Measurements from ENCODE around the gene CCDC192. TPM values are rescaled to one million over a fixed set of nuclear protein-coding genes. Genes with fewer than 3 reads are reported as not detected.

Gene CCDC192
- polyA plus RNA-seq, 1 donor from 2014 or later, result not detected

- H3K36me3 ChIP-seq (ENCODE audit: insufficient read depth, low read length), result no peaks in the 10 kb centered on the region
- no peak overlapping the region for H3K27ac ChIP-seq (ENCODE audit: low read length)
- no peaks in the 10 kb centered on the region for H3K9me3 ChIP-seq (ENCODE audit: low read length)
- H3K4me2 ChIP-seq (ENCODE audit: low read length), result no peak overlapping the region
- no peaks in the 10 kb centered on the region for H3K9me2 ChIP-seq (ENCODE audit: insufficient read depth, low read length)
- H3K27me3 ChIP-seq (ENCODE audit: insufficient read depth, low read depth, low read length), result no peaks in the 10 kb centered on the region
- H3F3A ChIP-seq (ENCODE audit: insufficient read depth, low read length, poor library complexity, severe bottlenecking), result no peaks in the 10 kb centered on the region
- no peaks in the 10 kb centered on the region for H3K79me2 ChIP-seq (replicated peaks; ENCODE audit: insufficient read depth, low read length)
- no peak for TF ChIP-seq MXI1 (conservative IDR thresholded peaks at IDR 0.05; ENCODE audit: poor library complexity, severe bottlenecking)
- no peak for TF ChIP-seq EZH2 (IDR thresholded peaks at IDR 0.05; ENCODE audit: borderline replicate concordance, insufficient read depth, low read length, poor library complexity, severe bottlenecking)
- TF ChIP-seq RAD21 (conservative IDR thresholded peaks at IDR 0.05), result no peak
- TF ChIP-seq SMC3 (conservative IDR thresholded peaks at IDR 0.05; ENCODE audit: poor library complexity), result no peak
- TF ChIP-seq REST (IDR thresholded peaks at IDR 0.05; ENCODE audit: borderline replicate concordance), result no peak
- no peak for TF ChIP-seq CTCF (IDR thresholded peaks at IDR 0.05; ENCODE audit: poor library complexity, severe bottlenecking)
- TF ChIP-seq EP300 (conservative IDR thresholded peaks at IDR 0.05; ENCODE audit: poor library complexity, severe bottlenecking), result no peak
- no peak for TF ChIP-seq TAF1 (IDR thresholded peaks at IDR 0.05; ENCODE audit: low read depth)
- TF ChIP-seq POLR2AphosphoS5 (IDR thresholded peaks at IDR 0.05), result no peak
- no peak overlapping the region for H3K9ac ChIP-seq (ENCODE audit: low read length)
- no peak overlapping the region for H3K4me3 ChIP-seq (ENCODE audit: low read length)
- no peak overlapping the region for H2AFZ ChIP-seq (ENCODE audit: low read depth, low read length)
- H4K20me1 ChIP-seq (ENCODE audit: insufficient read depth), result no peaks in the 10 kb centered on the region
Observed at GRCh38 chr5:127985811-127986325, 282.7 kb downstream of the CCDC192 start.

GRCh38 chr5:127987354-127988145 lies 284.4 kb downstream of the CCDC192 start:
- no peak overlapping the region for H2AFZ ChIP-seq (ENCODE audit: low read depth, low read length)
- no peaks in the 10 kb centered on the region for H3K27me3 ChIP-seq (ENCODE audit: insufficient read depth, low read depth, low read length)
- H3K9me3 ChIP-seq (ENCODE audit: low read length), result no peaks in the 10 kb centered on the region
- H3K27ac ChIP-seq (ENCODE audit: low read length), result no peak overlapping the region
- no peak overlapping the region for H3K4me2 ChIP-seq (ENCODE audit: low read length)
- H3K9me2 ChIP-seq (ENCODE audit: insufficient read depth, low read length), result no peaks in the 10 kb centered on the region
- no peaks in the 10 kb centered on the region for H3K79me2 ChIP-seq (replicated peaks; ENCODE audit: insufficient read depth, low read length)
- no peak overlapping the region for H3K9ac ChIP-seq (ENCODE audit: low read length)
- H4K20me1 ChIP-seq (ENCODE audit: insufficient read depth), result no peaks in the 10 kb centered on the region
- H3F3A ChIP-seq (ENCODE audit: insufficient read depth, low read length, poor library complexity, severe bottlenecking), result no peaks in the 10 kb centered on the region
- no peaks in the 10 kb centered on the region for H3K36me3 ChIP-seq (ENCODE audit: insufficient read depth, low read length)
- TF ChIP-seq CTCF (IDR thresholded peaks at IDR 0.05; ENCODE audit: poor library complexity, severe bottlenecking) (no peak), REST (IDR thresholded peaks at IDR 0.05; ENCODE audit: borderline replicate concordance) (no peak), SMC3 (conservative IDR thresholded peaks at IDR 0.05; ENCODE audit: poor library complexity) (no peak), EP300 (conservative IDR thresholded peaks at IDR 0.05; ENCODE audit: poor library complexity, severe bottlenecking) (no peak), POLR2AphosphoS5 (IDR thresholded peaks at IDR 0.05) (no peak), TAF1 (IDR thresholded peaks at IDR 0.05; ENCODE audit: low read depth) (no peak), RAD21 (conservative IDR thresholded peaks at IDR 0.05) (no peak), MXI1 (conservative IDR thresholded peaks at IDR 0.05; ENCODE audit: poor library complexity, severe bottlenecking) (no peak), EZH2 (IDR thresholded peaks at IDR 0.05; ENCODE audit: borderline replicate concordance, insufficient read depth, low read length, poor library complexity, severe bottlenecking) (no peak)
- H3K4me3 ChIP-seq (ENCODE audit: low read length), result no peak overlapping the region

Data from neural cell (in vitro differentiated cells).